ENCODE data around the gene GRIK2.

GRCh38 chr6:101554231-101554630 lies 160.7 kb downstream of the GRIK2 start:
- no peak for TF ChIP-seq POLR2A (IDR thresholded peaks at IDR 0.05; ENCODE audit: low read depth, low read length)
- TF ChIP-seq CTCF (IDR thresholded peaks at IDR 0.05; ENCODE audit: extremely low read depth in 1 of 2, insufficient read depth in 1 of 2, low read depth in 1 of 2, low read length in 2 of 2) = no peak
- TF ChIP-seq EZH2 (IDR thresholded peaks at IDR 0.05; ENCODE audit: borderline replicate concordance, low read depth, low read length, severe bottlenecking) = no peak
- TF ChIP-seq FOS (IDR thresholded peaks at IDR 0.05; ENCODE audit: borderline replicate concordance, insufficient read depth, low read length) = no peak
- TF ChIP-seq JUN (IDR thresholded peaks at IDR 0.05; ENCODE audit: borderline replicate concordance, insufficient read depth, insufficient read length, low read depth) = no peak
- no peak for TF ChIP-seq MYC (IDR thresholded peaks at IDR 0.05; ENCODE audit: low read depth, low read length)

Measured in endothelial cell of umbilical vein (primary cell).